ENCODE data around the gene MALAT1. TPM values are rescaled to one million over a fixed set of nuclear protein-coding genes. Genes with fewer than 3 reads are reported as not detected.

Gene MALAT1
- total and polyA plus RNA-seq, 10 of the 15 experiments (the other 5 are each of a cell fraction or from before 2014, with no cell fraction given) = 448 to 8,160 (median 2,019) TPM

GRCh38 chr11:65505466-65506289 lies 6.8 kb downstream of the MALAT1 start (continued):
- TF ChIP-seq HDAC6 (IDR thresholded peaks at IDR 0.05; ENCODE audit: unreplicated experiment) = no peak
- no peak for TF ChIP-seq MTA3 (IDR thresholded peaks at IDR 0.05; ENCODE audit: borderline replicate concordance, low read length)
- TF ChIP-seq PRDM15 (CRISPR knock-in tag; IDR thresholded peaks at IDR 0.05) = no peak
- TF ChIP-seq SREBF2 (IDR thresholded peaks at IDR 0.05; ENCODE audit: low read length) = no peak
- TF ChIP-seq SMAD5 (IDR thresholded peaks at IDR 0.05; ENCODE audit: low read depth) = peak; percentile 43; the same call in 1 of the 2 replicates
- no peak for TF ChIP-seq ZBTB33 (IDR thresholded peaks at IDR 0.05)
- no peak for TF ChIP-seq ETV6 (conservative IDR thresholded peaks at IDR 0.05 in 1 of 2, IDR thresholded peaks at IDR 0.05 in 1 of 2; ENCODE audit: borderline replicate concordance in 1 of 2, low read depth in 1 of 2)
- TF ChIP-seq USF2 (IDR thresholded peaks at IDR 0.05; ENCODE audit: borderline replicate concordance, low read depth, low read length) = no peak
- TF ChIP-seq POLR2AphosphoS2 (IDR thresholded peaks at IDR 0.05; ENCODE audit: low read depth, low read length) = peak; percentile 96
- TF ChIP-seq GATAD2B (conservative IDR thresholded peaks at IDR 0.05; ENCODE audit: low read depth) = no peak
- TF ChIP-seq POU2F2 (IDR thresholded peaks at IDR 0.05; ENCODE audit: borderline replicate concordance, low read depth, low read length) = peak; percentile 72; the same call in 2 of the 3 replicates
- TF ChIP-seq BMI1 (IDR thresholded peaks at IDR 0.05; ENCODE audit: borderline replicate concordance) = peak; percentile 14; the same call in 1 of the 2 replicates
- TF ChIP-seq FOS (IDR thresholded peaks at IDR 0.05; ENCODE audit: borderline replicate concordance, extremely low read depth, insufficient read length) = no peak
- TF ChIP-seq, protein P1, sequence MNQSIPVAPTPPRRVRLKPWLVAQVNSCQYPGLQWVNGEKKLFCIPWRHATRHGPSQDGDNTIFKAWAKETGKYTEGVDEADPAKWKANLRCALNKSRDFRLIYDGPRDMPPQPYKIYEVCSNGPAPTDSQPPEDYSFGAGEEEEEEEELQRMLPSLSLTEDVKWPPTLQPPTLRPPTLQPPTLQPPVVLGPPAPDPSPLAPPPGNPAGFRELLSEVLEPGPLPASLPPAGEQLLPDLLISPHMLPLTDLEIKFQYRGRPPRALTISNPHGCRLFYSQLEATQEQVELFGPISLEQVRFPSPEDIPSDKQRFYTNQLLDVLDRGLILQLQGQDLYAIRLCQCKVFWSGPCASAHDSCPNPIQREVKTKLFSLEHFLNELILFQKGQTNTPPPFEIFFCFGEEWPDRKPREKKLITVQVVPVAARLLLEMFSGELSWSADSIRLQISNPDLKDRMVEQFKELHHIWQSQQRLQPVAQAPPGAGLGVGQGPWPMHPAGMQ (IDR thresholded peaks at IDR 0.05; ENCODE audit: borderline replicate concordance) = no peak
- TF ChIP-seq LARP7 (IDR thresholded peaks at IDR 0.05) = 0 out of 2 replicates have a peak, but pooled peaks have one; percentile 40
- TF ChIP-seq IRF4 (IDR thresholded peaks at IDR 0.05; ENCODE audit: low read depth, low read length) = no peak
- TF ChIP-seq, protein P2, sequence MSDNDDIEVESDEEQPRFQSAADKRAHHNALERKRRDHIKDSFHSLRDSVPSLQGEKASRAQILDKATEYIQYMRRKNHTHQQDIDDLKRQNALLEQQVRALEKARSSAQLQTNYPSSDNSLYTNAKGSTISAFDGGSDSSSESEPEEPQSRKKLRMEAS (IDR thresholded peaks at IDR 0.05; ENCODE audit: low read depth, low read length) = 0 out of 2 replicates have a peak, but pooled peaks have one; percentile 23
- TF ChIP-seq WRNIP1 (IDR thresholded peaks at IDR 0.05; ENCODE audit: borderline replicate concordance, low read depth, low read length) = 0 out of 2 replicates have a peak, but pooled peaks have one; percentile 55
- TF ChIP-seq NBN (IDR thresholded peaks at IDR 0.05) = no peak
- TF ChIP-seq CHD2 (IDR thresholded peaks at IDR 0.05; ENCODE audit: borderline replicate concordance, low read depth, low read length) = no peak
- TF ChIP-seq POLR2AphosphoS5 (IDR thresholded peaks at IDR 0.05; ENCODE audit: low read length) = peak; percentile 77
- TF ChIP-seq SMC3 (IDR thresholded peaks at IDR 0.05; ENCODE audit: borderline replicate concordance, low read length) = no peak

Measured in GM12878 (cell line).